HepG2 (cell line): Measurements from ENCODE around the gene OTOP2. TPM values are rescaled to one million over a fixed set of nuclear protein-coding genes. Genes with fewer than 3 reads are reported as not detected.

Experiments used
- ASH2L ChIP-seq: fragments of 300-600, 200-600 bp; sonication (generic); IDR thresholded peaks from 2 replicates; pipeline ENCODE4 v1.7.0; 2017; ENCODE audit warnings: low read depth, mild to moderate bottlenecking, moderate library complexity, mixed read lengths, low read length; ENCODE audit not compliant: insufficient read length
- EP300 ChIP-seq, 3 experiments: sonication (generic) in 1 of 3; formaldehyde crosslinking in 1 of 3; IDR thresholded peaks; 2 replicates each; pipeline versions ENCODE4 v1.5.1 to v1.6.1; 2011 to 2020; ENCODE audit warnings: low read depth in 2 of 3, low read length in 2 of 3, borderline replicate concordance in 1 of 3, improper control_type of control experiment in 1 of 3, mild to moderate bottlenecking in 1 of 3, missing genetic modification reagents in 1 of 3, moderate library complexity in 1 of 3
- IRF2 ChIP-seq: IDR thresholded peaks from 2 replicates; pipeline ENCODE4 v1.6.1; 2018; ENCODE audit warnings: missing genetic modification reagents, missing compliant biosample characterization
- NFIB ChIP-seq: sonication (generic); formaldehyde crosslinking; IDR thresholded peaks from 2 replicates; pipeline ENCODE4 v1.9.0; 2021; ENCODE audit warnings: missing genetic modification reagents, mild to moderate bottlenecking, borderline replicate concordance
- RFX3 ChIP-seq: IDR thresholded peaks from 2 replicates; pipeline ENCODE4 v1.6.1; 2016; ENCODE audit warnings: missing biosample characterization, missing genetic modification reagents
- SNRNP70 ChIP-seq: fragments of 200-400 bp; formaldehyde crosslinking; IDR thresholded peaks from 2 replicates; pipeline ENCODE4 v1.6.1; 2017; ENCODE audit warnings: mild to moderate bottlenecking, low read depth, low read length, moderate library complexity
- ZNF598 ChIP-seq: sonication (generic); formaldehyde crosslinking; IDR thresholded peaks from 2 replicates; pipeline ENCODE4 v1.5.1; 2020; ENCODE audit warnings: mild to moderate bottlenecking, missing genetic modification reagents, borderline replicate concordance
- ZNF607 ChIP-seq: sonication (generic); formaldehyde crosslinking; IDR thresholded peaks from 2 replicates; pipeline ENCODE4 v1.5.1; 2020; ENCODE audit warnings: missing genetic modification reagents, mild to moderate bottlenecking, borderline replicate concordance
- polyA plus RNA-seq, 8 experiments: library from polyadenylated mRNA; depleted of rRNA in 3 of 8; stranded (reverse) in 7 of 8; unstranded in 1 of 8; fragments of >200 nt; fragmentation: Illumina TruSeq in 4 of 8; extraction: Trizol in 4 of 8; gene quantifications; 2 replicates each; pipeline versions ENCODE4 v1.2.1 to v1.2.3, GENCODE V29; 2011 to 2016; ENCODE audit warnings: low read depth in 4 of 8, missing spikeins in 1 of 8, mixed read lengths in 1 of 8; ENCODE audit not compliant: insufficient read depth in 1 of 8
- total RNA-seq, 5 experiments: library from RNA; depleted of rRNA; stranded (reverse); fragments of >200 nt; fragmentation: Illumina TruSeq; extraction: Trizol; gene quantifications; 2 replicates each; pipeline ENCODE4 v1.2.3, GENCODE V29; 2016; ENCODE audit warnings: low read depth in 1 of 5
- TF ChIP-seq, protein P1 (sequence below), 2 experiments: sonication (generic) in 1 of 2; formaldehyde crosslinking in 1 of 2; IDR thresholded peaks; 2 replicates each; pipeline versions ENCODE4 v1.4.0 to v1.6.1; 2018 to 2020; ENCODE audit warnings: missing genetic modification reagents in 2 of 2, borderline replicate concordance in 1 of 2, low read depth in 1 of 2, mild to moderate bottlenecking in 1 of 2, missing biosample characterization in 1 of 2
- TF ChIP-seq, protein P2 (sequence below): sonication (generic); formaldehyde crosslinking; IDR thresholded peaks from 2 replicates; pipeline ENCODE4 v1.5.0; 2020; ENCODE audit warnings: mild to moderate bottlenecking, missing genetic modification reagents
- TF ChIP-seq, protein P3 (sequence below): sonication (generic); formaldehyde crosslinking; IDR thresholded peaks from 2 replicates; pipeline ENCODE4 v1.9.0; 2021; ENCODE audit warnings: missing genetic modification reagents, mild to moderate bottlenecking, borderline replicate concordance
- TF ChIP-seq, protein P4 (sequence below): sonication (generic); formaldehyde crosslinking; IDR thresholded peaks from 2 replicates; pipeline ENCODE4 v1.5.1; 2020; ENCODE audit warnings: mild to moderate bottlenecking, missing genetic modification reagents, borderline replicate concordance
- TF ChIP-seq, protein P5 (sequence below): sonication (generic); formaldehyde crosslinking; IDR thresholded peaks from 2 replicates; pipeline ENCODE4 v1.5.1; 2020; ENCODE audit warnings: missing genetic modification reagents, mild to moderate bottlenecking, borderline replicate concordance
- TF ChIP-seq, protein P6 (sequence below): sonication (generic); formaldehyde crosslinking; IDR thresholded peaks from 2 replicates; pipeline ENCODE4 v1.4.0; 2020; ENCODE audit warnings: mild to moderate bottlenecking, low read depth, missing genetic modification reagents

Gene OTOP2
- total and polyA plus RNA-seq, 2 of the 13 experiments (the other 11 are each of a cell fraction or from before 2014, with no cell fraction given), result not detected

DNA sequence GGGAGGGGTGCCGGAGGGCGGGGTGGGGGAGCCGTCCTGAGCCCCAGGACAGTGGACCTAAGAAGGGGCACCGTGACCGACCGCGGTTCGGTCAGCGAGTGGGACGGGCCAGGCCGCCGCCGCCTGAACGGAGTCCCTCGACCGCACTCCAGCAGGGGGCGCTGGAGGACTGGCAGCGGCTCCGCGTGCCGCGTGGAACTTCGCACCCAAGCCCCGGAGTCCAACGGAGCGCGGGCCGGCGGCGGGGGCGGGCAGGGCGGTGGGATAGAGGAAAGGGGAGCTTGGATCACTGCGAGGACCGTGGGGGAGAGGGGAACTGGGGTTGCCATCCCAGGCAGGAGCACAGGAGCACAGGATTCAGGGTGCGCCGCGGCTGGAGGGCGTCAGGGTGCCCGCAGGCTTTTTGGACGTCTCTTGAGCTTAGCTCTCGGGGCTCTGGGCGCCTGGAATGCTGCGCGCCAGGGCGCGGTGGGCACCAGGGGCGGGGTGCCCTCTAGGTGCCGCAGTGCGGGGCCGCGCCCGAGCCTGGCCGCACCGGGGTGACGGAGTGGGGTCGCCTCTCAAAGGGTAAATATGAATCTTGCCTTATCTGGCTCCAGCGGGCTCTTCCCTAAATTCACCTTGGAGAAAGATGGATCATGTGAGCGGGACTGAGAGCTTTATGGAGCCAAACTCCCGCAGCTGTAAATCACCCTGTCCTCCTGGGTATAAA, 379 bp upstream of the OTOP2 start (continued):
- TF ChIP-seq ZNF607 (no peak), NFIB (no peak), ASH2L (no peak), IRF2 (CRISPR knock-in tag) (peak; percentile 45; the same call in 1 of the 2 replicates), ZNF598 (CRISPR knock-in tag) (no peak), RFX3 (CRISPR knock-in tag) (no peak), SNRNP70 (no peak), EP300 (IDR thresholded peaks at IDR 0.05; ENCODE audit: low read depth in 2 of 2, low read length in 2 of 2) (no peak), EP300 (CRISPR knock-in tag; IDR thresholded peaks at IDR 0.05; ENCODE audit: borderline replicate concordance) (no peak)
- TF ChIP-seq, protein P1, sequence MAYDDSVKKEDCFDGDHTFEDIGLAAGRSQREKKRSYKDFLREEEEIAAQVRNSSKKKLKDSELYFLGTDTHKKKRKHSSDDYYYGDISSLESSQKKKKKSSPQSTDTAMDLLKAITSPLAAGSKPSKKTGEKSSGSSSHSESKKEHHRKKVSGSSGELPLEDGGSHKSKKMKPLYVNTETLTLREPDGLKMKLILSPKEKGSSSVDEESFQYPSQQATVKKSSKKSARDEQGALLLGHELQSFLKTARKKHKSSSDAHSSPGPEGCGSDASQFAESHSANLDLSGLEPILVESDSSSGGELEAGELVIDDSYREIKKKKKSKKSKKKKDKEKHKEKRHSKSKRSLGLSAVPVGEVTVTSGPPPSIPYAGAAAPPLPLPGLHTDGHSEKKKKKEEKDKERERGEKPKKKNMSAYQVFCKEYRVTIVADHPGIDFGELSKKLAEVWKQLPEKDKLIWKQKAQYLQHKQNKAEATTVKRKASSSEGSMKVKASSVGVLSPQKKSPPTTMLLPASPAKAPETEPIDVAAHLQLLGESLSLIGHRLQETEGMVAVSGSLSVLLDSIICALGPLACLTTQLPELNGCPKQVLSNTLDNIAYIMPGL (CRISPR knock-in tag; IDR thresholded peaks at IDR 0.05; ENCODE audit: borderline replicate concordance in 1 of 2, low read depth in 1 of 2), result peak; percentile 56 to 60; a peak in 1 of 4 replicates
- TF ChIP-seq, protein P2, sequence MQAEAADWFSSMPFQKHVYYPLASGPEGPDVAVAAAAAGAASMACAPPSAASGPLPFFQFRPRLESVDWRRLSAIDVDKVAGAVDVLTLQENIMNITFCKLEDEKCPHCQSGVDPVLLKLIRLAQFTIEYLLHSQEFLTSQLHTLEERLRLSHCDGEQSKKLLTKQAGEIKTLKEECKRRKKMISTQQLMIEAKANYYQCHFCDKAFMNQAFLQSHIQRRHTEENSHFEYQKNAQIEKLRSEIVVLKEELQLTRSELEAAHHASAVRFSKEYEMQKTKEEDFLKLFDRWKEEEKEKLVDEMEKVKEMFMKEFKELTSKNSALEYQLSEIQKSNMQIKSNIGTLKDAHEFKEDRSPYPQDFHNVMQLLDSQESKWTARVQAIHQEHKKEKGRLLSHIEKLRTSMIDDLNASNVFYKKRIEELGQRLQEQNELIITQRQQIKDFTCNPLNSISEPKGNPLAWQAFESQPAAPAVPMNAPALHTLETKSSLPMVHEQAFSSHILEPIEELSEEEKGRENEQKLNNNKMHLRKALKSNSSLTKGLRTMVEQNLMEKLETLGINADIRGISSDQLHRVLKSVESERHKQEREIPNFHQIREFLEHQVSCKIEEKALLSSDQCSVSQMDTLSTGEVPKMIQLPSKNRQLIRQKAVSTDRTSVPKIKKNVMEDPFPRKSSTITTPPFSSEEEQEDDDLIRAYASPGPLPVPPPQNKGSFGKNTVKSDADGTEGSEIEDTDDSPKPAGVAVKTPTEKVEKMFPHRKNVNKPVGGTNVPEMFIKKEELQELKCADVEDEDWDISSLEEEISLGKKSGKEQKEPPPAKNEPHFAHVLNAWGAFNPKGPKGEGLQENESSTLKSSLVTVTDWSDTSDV (CRISPR knock-in tag), result no peak
- TF ChIP-seq, protein P3, sequence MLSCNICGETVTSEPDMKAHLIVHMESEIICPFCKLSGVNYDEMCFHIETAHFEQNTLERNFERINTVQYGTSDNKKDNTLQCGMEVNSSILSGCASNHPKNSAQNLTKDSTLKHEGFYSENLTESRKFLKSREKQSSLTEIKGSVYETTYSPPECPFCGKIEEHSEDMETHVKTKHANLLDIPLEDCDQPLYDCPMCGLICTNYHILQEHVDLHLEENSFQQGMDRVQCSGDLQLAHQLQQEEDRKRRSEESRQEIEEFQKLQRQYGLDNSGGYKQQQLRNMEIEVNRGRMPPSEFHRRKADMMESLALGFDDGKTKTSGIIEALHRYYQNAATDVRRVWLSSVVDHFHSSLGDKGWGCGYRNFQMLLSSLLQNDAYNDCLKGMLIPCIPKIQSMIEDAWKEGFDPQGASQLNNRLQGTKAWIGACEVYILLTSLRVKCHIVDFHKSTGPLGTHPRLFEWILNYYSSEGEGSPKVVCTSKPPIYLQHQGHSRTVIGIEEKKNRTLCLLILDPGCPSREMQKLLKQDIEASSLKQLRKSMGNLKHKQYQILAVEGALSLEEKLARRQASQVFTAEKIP (CRISPR knock-in tag), result no peak
- TF ChIP-seq, protein P4, sequence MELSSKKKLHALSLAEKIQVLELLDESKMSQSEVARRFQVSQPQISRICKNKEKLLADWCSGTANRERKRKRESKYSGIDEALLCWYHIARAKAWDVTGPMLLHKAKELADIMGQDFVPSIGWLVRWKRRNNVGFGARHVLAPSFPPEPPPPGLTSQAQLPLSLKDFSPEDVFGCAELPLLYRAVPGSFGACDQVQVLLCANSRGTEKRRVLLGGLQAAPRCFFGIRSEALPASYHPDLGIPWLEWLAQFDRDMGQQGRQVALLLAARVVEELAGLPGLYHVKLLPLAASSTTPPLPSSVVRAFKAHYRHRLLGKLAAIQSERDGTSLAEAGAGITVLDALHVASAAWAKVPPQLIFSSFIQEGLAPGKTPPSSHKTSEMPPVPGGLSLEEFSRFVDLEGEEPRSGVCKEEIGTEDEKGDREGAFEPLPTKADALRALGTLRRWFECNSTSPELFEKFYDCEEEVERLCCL, result no peak
- TF ChIP-seq, protein P5, sequence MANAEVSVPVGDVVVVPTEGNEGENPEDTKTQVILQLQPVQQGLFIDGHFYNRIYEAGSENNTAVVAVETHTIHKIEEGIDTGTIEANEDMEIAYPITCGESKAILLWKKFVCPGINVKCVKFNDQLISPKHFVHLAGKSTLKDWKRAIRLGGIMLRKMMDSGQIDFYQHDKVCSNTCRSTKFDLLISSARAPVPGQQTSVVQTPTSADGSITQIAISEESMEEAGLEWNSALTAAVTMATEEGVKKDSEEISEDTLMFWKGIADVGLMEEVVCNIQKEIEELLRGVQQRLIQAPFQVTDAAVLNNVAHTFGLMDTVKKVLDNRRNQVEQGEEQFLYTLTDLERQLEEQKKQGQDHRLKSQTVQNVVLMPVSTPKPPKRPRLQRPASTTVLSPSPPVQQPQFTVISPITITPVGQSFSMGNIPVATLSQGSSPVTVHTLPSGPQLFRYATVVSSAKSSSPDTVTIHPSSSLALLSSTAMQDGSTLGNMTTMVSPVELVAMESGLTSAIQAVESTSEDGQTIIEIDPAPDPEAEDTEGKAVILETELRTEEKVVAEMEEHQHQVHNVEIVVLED, result no peak
- TF ChIP-seq, protein P6, sequence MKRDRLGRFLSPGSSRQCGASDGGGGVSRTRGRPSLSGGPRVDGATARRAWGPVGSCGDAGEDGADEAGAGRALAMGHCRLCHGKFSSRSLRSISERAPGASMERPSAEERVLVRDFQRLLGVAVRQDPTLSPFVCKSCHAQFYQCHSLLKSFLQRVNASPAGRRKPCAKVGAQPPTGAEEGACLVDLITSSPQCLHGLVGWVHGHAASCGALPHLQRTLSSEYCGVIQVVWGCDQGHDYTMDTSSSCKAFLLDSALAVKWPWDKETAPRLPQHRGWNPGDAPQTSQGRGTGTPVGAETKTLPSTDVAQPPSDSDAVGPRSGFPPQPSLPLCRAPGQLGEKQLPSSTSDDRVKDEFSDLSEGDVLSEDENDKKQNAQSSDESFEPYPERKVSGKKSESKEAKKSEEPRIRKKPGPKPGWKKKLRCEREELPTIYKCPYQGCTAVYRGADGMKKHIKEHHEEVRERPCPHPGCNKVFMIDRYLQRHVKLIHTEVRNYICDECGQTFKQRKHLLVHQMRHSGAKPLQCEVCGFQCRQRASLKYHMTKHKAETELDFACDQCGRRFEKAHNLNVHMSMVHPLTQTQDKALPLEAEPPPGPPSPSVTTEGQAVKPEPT (CRISPR knock-in tag), result 0 out of 2 replicates have a peak, but pooled peaks have one; percentile 29
